SH-SY5Y (cell line): ENCODE measurements around the gene TAF6.

Experiments used
- GATA2 ChIP-seq: IDR thresholded peaks from 2 replicates; pipeline ENCODE4 v1.6.1; 2011; ENCODE audit warnings: mild to moderate bottlenecking, low read depth, low read length
- GATA3 ChIP-seq: IDR thresholded peaks from 2 replicates; pipeline ENCODE4 v1.6.1; 2011; ENCODE audit warnings: low read depth, mild to moderate bottlenecking, low read length, moderate library complexity

- no peak for TF ChIP-seq GATA3
- TF ChIP-seq GATA2 = no peak
Observed at GRCh38 chr7:100160067-100160466, 40.9 kb upstream of the TAF6 start.
